ENCODE results near the gene CDH23.

CDH23 gene

GRCh38 chr10:71700731-71701368 lies 304.1 kb downstream of the CDH23 start:
- DNase-seq: no peak

GRCh38 chr10:71701496-71702132 lies 304.9 kb downstream of the CDH23 start:
- DNase-seq: no peak

GRCh38 chr10:71703577-71703976 lies 306.9 kb downstream of the CDH23 start:
- no peak for DNase-seq

- DNase-seq: no peak
Measured at GRCh38 chr10:71704816-71705215, 308.1 kb downstream of the CDH23 start.

- DNase-seq: no peak
Measured at GRCh38 chr10:71705582-71705981, 308.9 kb downstream of the CDH23 start.

- DNase-seq: no peak
Measured at GRCh38 chr10:71706216-71707121, 309.7 kb downstream of the CDH23 start.

- no peak for DNase-seq
Measured at GRCh38 chr10:71707240-71707789, 310.6 kb downstream of the CDH23 start.

- DNase-seq: no peak
Measured at GRCh38 chr10:71708301-71708703, 311.6 kb downstream of the CDH23 start.

GRCh38 chr10:71708897-71709882 lies 312.5 kb downstream of the CDH23 start:
- no peak for DNase-seq

GRCh38 chr10:71710519-71710918 lies 313.8 kb downstream of the CDH23 start:
- DNase-seq: no peak

- no peak for DNase-seq
Measured at GRCh38 chr10:71711052-71711623, 314.4 kb downstream of the CDH23 start.

- no peak for DNase-seq
Measured at GRCh38 chr10:71712170-71712569, 315.4 kb downstream of the CDH23 start.

GRCh38 chr10:71712572-71713134 lies 315.9 kb downstream of the CDH23 start:
- no peak for DNase-seq

GRCh38 chr10:71713135-71714030 lies 316.7 kb downstream of the CDH23 start:
- DNase-seq: no peak

- no peak for DNase-seq
Measured at GRCh38 chr10:71714031-71714410, 317.3 kb downstream of the CDH23 start.

GRCh38 chr10:71714592-71714991 lies 317.9 kb downstream of the CDH23 start:
- no peak for DNase-seq

- DNase-seq: no peak
Measured at GRCh38 chr10:71715026-71715425, 318.3 kb downstream of the CDH23 start.

GRCh38 chr10:71715860-71716259 lies 319.1 kb downstream of the CDH23 start:
- no peak for DNase-seq

GRCh38 chr10:71716426-71716825 lies 319.7 kb downstream of the CDH23 start:
- DNase-seq: no peak

- DNase-seq: no peak
Measured at GRCh38 chr10:71717056-71717455, 320.3 kb downstream of the CDH23 start.
